Dedifferentiated amniotic fluid mesenchymal stem cell (primary cell): Measurements from ENCODE around the gene SURF6.
"Not testable (repeated sequence)": the region's sequence is repeated elsewhere in the genome, so short reads cannot be mapped to it uniquely, and the experiment has no call there.

Source experiments
- DNase-seq: peaks from one replicate; pipeline ENCODE4 v3.0.0-alpha.2; 2016; ENCODE audit errors: extremely low spot score

The SURF6 gene

DNA sequence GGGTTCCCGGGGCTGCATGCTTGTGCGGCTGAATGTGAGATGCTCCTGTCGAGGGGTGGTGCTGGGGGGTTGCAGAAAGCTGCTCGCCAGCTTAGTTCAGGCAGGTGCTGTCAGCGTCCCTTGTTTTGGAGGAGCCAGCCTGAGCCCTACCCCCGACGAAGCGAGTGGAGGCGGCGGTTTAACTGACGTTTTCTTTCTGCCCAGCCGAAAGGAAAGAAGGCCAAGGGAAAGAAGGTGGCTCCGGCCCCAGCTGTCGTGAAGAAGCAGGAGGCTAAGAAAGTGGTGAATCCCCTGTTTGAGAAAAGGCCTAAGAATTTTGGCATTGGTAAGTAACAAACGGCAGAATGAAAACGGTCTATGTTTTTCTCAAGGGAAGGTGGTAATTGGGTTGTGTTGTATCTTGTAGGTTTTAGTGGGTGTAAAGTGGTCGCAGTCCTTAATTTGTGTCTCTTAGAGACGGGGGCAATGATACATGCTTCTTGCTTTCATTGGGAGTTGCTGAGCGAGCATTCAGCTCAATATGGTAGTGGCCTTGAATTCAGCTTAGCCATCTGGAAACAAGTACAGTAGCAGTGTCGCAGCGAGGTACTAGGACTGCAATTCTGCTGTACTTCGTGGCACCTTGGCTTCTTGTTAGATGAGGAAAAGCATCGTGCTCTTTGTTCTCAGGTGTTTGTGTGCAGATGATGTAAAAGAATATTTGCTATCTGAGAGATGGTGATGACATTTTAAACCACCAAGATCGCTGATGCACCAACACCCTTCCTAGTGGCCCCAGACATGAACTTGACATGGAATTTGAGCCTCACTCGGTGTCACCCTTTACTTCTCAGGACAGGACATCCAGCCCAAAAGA, 13.0 kb upstream of the SURF6 start:
- no peak for DNase-seq

DNA sequence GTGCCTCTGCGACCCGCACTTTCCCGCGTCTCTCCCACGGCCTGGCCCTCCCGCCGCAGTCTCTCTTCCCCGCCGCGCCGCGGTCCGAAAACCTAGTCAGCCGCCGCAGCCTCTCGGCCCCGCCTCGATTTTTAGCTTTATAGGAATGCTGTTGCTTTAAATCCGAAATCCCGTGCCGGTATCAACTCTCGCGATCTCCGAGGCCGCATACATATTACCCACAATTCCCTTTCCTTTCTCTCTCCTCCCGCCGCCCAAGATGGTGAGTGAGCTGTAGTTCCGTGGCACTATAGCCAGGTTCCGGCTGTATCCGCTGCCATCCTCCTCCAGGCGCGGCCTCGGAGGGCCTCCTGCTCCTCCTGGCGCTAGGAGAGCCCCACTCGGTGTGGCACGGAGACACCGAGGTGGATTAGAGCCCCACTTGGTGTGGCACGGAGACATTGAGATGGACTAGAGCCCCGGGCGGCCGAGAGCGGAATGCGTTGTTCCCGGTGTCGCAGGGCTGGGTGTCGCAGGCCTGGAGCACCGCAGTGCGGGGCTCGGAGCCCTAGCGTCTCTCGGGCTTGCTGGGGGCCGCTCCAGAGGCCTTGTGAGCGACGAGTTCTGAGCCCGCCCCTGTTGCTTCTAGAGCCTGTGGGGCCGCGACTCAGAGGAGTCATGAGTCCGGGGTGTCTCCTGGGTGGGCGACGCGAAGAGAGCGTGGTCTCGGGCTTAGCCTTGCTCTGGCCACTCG, 12.2 kb upstream of the SURF6 start, which contains the start of the genes MED22 and RPL7A:
Gene MED22, minus strand, starts transcription at position 147 of the 733 bp plus-strand sequence. CDS start 1,469 bp downstream, outside the sequence.
Gene RPL7A, plus strand, starts transcription at position 234 of the 733 bp plus-strand sequence. Its CDS starts 26 bp downstream, at position 260.
- peak; percentile 98 for DNase-seq

DNA sequence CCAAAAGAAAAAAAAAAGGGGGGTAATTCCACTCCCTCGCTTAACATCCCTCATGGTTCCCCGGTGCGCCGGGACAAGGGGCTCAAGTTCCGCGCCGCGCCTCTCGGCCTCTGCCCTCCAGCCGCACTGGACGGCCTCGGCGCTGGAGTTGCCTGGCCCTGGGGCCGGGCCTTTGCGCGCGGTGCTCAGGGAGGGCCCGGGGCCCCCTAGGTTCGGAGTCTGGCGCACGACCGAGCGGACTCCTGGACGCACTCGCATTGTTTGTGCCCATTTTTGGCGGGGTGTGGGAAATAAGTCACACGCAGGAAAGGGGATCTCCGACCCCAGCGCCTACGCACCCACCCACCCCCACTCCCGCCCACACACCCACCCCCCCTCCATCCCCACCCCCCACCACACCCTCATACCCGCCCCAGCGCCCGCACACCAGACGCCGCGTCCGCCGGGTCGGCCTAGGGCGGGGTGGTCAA, 11.6 kb upstream of the SURF6 start:
- no peak for DNase-seq

DNA sequence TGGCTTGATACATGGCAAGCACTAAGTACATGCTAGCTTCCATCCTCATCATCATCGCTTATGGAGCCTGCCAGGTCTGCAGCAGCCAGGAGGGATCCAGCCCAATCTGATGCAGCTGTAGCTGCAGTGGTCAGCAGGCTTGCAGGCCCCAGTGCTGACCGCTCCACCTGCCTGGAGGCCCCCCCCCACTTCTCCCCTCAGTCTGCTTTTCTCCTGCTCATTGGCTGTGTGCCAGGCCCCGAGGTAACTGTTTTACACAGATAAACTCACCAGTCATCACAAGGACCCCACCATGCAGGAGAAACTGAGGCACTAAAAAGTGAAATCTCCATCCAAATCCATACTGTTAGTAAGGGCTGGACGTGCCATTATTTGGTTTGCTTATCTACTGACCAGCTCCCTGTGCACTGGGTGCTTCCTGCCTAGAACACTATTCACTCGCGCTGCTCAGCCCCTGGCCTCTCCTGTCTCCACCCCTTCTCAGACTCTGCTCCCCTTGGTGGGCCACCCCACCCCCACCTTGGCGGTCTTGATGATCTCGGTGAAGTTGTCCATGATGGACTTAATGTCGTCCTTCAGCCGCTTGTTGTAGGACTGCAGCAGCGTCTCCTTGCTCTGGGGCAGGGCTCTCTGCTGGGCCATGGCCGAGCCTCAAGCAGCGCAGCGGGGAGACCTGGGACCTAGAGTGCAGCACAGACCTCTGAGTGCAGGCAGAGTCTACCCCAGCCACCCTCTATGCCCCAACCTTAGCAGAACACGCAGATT, 10.2 kb upstream of the SURF6 start:
- no peak for DNase-seq

DNA sequence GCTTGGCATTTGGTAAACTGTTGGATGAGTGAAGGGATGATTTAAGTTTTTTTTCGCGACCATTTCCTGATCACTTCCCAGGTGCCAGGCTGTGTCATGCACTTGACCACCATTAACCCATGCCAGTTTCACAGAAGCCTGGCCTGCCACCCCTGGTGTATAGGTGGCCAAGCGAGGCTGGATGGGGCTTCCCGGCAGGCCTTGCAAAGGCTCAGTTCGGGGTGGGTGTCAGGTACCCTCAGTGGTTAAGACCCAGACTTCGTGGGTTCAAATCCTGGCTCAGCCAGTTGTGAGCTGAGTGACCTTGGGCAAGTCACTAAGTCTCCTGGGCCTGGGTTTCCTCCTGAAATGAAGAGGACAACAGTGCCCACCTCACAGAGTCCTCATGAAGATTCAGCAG, 9.6 kb upstream of the SURF6 start:
- no peak for DNase-seq

DNA sequence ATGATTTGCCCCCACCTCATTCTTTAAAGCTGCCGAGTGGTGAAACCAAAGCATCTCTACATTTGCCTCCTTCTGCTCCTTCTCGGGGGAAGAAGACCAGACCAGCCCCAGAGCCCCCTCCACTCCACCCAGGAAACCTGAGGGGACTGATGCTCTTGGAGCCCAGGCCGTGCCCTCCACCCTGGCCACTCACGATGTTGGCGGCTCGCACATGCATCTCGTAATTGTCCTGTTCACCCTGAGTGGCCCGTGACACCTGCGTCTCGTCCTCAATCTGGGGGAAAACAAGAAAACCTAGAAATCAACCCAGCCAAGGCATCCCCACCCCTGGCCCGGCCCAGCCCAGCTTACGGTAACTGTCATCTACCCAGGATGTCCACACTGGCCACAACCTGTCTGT, 9.0 kb upstream of the SURF6 start:
- DNase-seq = no peak

DNA sequence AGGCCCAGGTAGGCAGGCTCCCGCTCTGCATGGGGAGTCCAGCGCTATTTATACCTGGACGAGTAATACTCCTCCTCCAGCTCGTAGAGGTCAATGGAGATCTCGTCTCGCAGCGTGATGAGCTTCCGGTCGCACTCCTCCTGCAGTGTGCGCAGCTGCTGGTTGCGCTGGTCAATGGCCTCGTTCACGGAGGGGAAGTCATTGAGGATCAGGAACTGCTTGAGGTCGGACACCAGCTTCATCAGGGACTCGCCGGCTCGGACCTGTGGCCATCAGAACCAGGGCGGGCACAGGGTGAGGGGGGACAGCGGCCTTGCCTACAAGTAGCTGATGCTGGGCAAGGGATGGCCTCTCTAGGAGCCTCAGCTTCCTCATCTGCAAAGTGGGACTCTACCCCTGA, 8.1 kb upstream of the SURF6 start:
- DNase-seq = no peak

DNA sequence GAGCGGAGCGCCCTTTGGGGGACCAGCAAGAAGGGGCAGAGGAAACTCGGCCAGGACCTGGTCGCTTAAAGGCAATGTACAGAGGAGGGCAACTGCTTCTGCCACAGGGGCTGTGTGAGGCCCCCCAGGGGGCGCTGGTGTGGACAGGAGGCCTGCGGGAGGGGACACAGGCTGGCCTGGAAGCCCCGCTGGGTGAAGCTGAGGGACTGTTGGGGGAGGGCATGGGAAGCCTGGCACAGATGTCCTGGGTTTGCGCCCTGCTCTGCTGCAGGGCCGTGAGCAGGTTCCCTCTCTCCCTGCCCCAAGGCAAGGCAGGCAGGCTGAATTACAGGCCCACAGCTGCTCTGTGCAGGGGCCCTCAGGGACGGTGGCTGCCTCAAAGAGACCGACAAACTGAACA, 6.6 kb upstream of the SURF6 start:
- no peak for DNase-seq

DNA sequence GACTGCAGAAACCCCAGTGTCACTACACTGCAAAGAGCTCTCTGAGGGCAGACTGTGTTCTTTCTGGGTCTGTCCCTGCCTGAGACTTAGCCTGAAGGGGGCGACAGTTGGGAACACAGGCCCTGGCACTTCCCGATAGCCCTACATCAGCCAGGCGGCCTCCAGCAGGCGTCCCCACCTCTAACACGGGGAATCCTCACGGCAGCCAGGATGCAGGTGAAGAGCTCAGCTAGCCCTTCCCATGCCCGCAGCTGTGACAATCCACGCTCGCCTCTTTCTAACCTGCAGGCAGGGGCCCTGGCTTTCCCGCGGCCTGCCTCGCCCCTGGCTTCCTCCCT, 6.0 kb upstream of the SURF6 start:
- no peak for DNase-seq

DNA sequence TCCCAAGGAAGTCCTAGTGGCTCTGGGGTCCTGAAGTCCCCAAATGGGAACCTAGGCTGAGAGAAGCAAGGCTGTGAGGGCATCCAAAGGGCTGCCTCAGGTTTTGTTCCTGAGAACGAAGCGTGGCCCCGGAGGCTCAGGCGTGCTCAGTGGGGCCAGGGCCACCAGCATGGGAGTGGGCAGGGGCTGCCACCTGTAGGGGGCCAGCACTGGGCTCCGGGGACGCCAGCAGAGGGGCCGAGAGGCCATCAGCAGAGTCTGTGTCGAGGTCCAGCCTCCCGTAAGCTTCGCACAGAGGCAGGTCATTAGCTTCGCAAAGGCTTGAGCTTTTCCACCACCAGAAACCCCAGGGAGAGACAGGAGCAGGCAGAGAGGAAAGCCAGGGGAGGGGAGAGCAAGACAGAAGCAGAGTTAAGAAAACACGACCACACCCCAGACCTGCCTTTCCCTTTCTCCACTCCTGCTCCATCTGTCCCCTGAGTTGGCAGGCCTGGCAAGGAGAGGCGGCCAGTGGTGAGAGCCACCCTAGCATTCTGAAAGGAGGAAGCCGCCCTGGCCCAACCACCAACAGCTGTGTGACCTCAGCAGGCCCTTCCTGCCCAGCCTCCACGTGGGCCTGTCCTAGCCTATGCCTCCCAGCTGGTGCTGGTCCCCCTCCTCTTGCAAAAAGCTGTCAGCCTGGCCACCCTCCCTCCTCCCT, 5.5 kb upstream of the SURF6 start:
- no peak for DNase-seq

DNA sequence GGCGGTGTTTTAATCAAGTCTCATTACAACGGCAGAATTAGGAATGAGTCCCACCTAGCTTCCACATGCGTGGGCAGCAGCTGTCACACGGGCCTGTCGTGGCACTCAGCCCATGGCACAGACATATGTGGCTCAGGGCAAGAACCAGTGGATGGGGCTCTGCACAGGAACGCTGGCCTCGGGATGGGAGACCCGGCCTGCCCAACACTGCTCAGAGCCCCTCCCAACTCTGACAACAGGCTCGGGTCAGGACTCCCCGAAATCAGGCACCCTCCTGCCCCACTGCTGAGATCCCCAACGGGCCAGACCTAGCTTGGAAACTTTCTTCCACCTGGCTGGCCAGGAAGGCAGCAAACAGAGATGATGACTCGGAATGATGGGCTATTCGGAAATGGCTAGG, 4.9 kb upstream of the SURF6 start:
- DNase-seq = no peak

DNA sequence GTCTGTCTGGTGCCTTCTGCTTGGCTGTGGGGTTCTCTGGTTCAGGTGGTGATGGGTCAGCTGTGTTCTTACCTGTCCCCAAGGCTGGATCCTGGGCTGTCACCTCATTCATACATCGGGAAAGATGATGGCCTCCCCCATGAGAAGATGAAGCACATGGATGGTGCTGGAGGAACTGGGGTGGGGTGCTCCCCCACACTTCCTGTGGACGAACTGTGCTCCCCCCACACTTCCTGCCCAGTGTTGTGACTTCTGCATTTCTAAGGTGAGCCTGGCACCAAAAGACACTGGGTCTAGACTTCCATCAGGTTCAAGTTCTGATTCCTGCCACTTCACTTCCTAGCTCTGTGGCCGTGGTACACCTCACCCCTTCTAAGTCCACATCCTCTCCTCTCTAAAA, 4.3 kb upstream of the SURF6 start:
- no peak for DNase-seq

DNA sequence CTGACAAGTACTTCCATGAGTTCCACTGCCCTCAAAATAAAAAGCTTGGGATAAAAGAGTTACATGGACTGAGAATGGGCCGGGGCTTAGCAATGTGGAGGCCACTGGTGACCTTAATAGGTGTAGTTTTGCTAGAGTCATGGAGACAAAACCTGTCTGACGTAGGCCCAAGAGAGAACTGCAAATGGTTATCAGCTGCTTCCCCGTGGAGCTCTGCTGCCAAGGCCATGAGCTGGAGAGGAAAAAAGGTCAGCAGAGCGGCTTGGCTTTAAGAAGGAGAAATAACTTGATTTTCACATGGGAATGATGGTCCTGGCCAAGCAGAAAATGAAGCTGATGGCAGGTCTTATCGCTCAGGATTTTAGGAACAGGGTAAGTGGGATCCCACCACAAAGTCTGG, 3.7 kb upstream of the SURF6 start:
- DNase-seq = no peak

DNA sequence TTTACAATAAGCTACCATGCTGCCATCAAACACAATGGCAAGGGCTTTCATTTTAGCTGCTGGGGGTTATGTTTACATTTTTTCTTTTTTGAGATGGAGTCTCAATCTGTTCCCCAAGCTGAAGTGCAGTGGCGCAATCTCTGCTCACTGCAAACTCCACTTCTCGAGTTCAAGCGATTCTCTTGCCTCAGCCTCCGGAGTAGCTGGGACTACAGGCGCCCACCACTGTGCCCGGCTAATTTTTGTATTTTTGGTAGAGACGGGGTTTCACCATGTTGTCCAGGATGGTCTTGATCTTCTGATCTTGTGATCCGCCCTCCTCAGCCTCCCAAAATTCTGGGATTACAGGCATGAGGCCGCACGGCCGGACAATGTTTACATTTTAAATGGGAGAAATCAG, 1.1 kb downstream of the SURF6 start:
- DNase-seq = not testable (repeated sequence)

DNA sequence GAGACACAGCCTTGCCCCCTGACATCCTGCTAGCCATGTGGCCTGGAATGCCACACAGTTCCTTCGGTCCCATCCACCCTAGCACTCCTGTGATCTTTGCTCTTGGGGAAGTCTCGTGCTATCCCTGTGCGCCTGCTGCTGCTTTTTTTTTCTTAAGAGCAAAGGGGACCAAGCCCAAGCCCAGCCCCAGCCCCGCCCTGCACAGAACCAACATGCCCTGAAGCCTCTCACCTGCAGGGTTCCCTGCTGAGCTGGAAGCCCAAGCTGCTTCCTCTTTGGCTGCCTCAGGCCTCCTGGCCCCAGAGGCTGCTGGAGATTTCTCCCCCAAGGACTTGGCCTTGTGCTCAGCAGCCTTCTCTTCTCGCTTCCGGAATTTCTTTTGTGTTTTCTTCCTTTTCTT, 1.8 kb downstream of the SURF6 start:
- no peak for DNase-seq

DNA sequence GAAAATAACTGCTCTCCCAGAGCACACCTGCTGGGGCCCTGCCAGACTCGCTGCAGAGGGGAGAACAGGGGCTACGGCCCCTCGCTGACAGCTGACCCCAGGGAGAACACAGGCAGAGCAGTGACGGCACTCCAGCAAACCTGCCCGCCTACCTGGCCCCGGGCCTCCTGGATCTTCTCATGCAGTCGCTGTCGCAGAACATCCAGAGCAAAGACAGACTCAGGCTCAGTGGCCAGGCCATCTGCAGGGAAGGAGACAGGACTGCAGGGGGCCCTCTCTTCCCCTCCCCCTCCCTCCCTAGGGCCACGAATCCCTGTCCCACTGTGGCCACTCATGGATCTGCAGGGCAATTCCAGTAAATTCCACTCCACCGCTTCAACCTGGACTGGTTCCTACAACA, 2.4 kb downstream of the SURF6 start:
- DNase-seq = no peak

DNA sequence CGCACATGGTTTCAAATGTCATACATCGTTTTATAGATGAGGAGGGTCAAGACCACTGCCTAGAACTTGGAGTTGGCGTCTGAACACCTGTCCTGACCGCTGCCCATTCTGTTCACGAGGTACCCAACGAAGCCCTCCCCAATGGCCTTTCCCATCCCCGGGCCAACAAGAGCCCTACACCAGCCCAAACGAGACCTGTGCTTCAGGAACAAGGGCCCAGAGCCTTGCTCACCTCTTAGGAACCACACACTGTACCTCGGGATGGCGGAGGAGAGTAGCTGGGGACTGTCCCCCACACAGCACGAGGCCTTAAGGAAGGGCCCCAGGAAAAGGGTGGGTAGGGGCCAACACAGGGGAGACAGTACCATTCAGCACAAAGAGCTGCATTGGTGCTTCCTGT, 3.0 kb downstream of the SURF6 start:
- DNase-seq = no peak

DNA sequence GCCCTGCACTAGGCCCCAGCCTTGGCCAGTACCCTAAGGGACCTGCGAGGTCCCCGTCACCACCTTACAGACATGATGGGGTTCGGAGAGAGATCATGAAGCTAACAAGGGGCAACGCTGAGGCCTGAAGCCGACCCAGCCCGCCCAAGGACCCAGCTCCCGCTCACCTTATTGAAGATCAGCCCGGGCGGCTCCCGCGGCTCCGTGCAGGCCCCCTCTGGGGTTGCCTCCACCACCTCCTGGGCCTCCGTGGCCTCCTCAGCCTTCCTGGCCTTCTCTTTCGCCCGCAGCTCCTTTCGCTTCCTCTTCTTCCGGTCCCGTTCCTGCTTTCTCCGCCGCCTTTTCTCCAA, 3.6 kb downstream of the SURF6 start:
- DNase-seq = no peak

DNA sequence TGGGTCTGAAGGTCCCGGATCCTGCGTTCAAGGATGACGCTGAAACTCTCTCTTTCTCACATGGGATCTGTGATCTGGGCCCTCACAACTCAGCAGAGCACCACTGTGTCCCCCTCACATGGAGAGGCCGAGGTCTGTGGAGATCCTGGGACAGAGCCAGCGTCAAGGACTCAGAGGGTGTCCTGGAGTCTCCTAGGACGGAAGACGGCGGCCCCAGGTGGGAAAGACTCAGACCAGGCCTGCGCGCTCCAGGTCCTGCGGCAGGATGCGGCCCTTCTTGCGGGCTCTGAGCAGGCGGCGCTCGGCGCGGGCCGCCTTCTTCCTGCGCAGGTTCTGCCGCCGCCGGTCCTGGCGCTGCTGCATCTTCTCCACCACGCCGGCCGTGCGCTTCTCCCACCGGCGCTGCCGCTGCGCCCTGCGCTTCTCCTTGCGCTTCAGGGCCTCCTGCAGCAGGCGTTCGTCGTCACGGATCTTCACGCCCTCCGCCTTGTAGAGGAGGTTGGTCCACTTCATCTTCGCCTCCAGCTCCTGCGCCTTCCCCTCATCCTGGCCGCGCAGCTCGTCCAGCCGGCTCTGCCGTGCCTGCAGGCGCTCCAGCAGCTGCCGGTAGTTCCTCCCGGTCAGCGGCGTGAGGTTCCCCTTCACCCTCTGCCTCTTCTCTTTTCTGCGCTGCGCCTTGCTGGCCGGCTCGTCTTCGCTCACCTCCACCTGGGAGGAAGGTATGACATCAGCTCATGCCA, 4.2 kb downstream of the SURF6 start:
- no peak for DNase-seq

DNA sequence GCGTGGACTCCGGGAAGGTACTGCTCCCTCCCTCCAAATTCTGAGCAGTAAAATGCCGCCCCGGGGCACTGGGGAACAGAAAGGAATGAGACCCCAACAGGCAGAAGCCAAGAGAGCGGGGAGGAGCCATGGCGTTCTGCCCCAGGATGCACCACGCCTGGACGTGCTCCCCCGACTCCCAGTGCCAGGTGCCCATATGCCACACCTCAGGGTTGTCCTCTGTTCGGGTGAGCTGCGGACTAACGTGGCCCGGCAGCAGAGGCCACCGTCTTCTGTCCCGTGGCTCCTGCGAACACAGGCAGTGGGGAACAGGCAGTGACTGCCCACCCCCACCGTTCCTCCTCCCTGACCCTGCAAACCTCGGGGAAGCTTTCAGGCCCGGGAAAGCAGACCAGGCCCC, 4.8 kb downstream of the SURF6 start:
- no peak for DNase-seq
